Measurements from ENCODE around the gene CACNA1C. TPM values are rescaled to one million over a fixed set of nuclear protein-coding genes. Genes with fewer than 3 reads are reported as not detected.
"Not testable (repeated sequence)": the region's sequence is repeated elsewhere in the genome, so short reads cannot be mapped to it uniquely, and the experiment has no call there.

CACNA1C gene
- total RNA-seq, 2 donors from 2014 or later: 0.84 to 10.2 TPM

DNA sequence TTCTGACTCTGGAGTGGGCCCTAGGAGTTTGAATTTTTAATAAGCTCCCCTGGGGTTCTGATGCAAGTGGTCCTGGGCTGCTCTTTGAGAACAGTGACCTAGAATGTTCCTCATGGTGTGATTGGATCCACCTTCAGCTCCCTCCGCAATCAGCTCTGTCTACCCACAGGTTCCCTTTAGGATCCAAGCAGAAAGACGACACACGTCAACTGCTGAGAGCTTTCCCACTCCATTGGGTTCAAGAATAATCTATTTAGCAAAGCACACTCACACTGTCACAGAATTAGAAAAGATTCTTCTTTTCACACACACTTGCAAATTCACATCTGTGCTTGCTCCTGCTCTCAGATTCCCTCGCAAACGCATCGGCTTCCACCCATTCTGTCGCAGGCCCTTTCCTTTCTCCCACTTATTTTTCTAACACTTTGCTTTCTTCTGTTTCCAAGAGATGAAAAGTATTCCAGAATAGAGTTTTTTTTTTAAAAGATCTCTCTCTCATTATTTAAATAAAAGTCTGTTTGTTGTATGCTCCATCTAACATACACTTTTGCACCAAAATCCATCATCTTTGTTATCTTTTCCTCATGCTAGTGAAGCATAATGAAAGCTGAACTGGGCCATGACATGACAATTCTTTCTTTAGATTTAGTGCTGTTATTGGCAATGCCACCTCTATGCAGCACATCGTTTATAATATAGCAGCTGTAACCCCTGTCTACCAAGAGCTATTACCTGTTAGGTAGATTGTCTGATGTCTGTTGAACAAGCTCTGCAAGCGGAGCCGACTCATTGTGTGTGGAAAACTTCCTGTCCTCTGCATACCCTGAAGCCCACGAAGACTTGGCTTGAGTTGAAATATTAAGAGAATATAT lies 73.1 kb downstream of the CACNA1C start:
- DNase-seq: no peak
- Histone ChIP-seq H3K9ac (ENCODE audit: low read depth in 2 of 2, low read length in 2 of 2) (no peak overlapping the region), H3K27ac (no peak overlapping the region), H3K4me3 (no peak overlapping the region), H3K9me3 (no peaks in the 10 kb centered on the region), H3K36me3 (no peaks in the 10 kb centered on the region), H3K27me3 (no peaks in the 10 kb centered on the region), H3K4me1 (no peaks in the 10 kb centered on the region)
- intact Hi-C loops (cut with DNase I): no loop called here
- TF ChIP-seq, protein P1, sequence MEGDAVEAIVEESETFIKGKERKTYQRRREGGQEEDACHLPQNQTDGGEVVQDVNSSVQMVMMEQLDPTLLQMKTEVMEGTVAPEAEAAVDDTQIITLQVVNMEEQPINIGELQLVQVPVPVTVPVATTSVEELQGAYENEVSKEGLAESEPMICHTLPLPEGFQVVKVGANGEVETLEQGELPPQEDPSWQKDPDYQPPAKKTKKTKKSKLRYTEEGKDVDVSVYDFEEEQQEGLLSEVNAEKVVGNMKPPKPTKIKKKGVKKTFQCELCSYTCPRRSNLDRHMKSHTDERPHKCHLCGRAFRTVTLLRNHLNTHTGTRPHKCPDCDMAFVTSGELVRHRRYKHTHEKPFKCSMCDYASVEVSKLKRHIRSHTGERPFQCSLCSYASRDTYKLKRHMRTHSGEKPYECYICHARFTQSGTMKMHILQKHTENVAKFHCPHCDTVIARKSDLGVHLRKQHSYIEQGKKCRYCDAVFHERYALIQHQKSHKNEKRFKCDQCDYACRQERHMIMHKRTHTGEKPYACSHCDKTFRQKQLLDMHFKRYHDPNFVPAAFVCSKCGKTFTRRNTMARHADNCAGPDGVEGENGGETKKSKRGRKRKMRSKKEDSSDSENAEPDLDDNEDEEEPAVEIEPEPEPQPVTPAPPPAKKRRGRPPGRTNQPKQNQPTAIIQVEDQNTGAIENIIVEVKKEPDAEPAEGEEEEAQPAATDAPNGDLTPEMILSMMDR (IDR thresholded peaks at IDR 0.05): no peak

DNA sequence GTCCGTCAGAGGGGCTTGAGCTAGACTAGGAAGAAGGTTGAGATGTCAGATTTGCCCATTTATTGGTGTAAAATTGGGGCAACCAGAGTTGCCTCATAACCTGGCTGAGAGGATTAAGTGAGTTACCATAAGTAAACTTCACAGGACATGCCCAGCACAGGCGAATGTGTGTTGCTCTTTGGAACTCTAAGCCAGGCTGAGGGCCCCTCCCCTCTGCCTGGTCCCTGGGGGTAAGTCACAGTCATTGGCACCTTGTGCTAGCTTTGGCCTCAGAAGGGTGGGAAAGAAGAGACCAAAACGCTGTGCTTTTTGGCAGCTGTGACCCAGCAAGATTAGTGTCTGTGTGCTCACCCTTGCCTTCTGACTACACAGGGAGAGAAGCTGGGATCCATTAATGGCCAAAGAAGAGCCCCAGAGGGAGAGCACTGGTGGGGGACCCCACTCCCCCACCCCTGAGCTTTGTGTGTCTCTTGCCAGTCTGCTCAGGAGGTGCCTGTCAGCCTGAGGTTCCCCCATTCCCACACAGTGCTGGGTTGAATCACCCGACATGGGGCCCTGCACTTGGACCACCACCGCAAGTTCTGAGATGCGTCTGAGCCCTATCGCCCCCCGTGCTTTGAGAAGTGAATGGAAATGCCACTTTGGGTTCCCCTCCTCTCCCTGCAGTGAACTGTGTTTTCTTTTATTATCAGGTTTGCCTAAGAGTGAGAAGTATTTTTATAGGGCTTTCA lies 74.1 kb downstream of the CACNA1C start:
- intact Hi-C loops (cut with DNase I): no loop called here
- Histone ChIP-seq H3K4me1 (no peaks in the 10 kb centered on the region), H3K4me3 (no peak overlapping the region), H3K9ac (ENCODE audit: low read depth in 2 of 2, low read length in 2 of 2) (no peak overlapping the region), H3K27ac (no peak overlapping the region), H3K36me3 (no peaks in the 10 kb centered on the region), H3K27me3 (no peaks in the 10 kb centered on the region), H3K9me3 (no peaks in the 10 kb centered on the region)
- DNase-seq: no peak
- TF ChIP-seq, protein P1 (IDR thresholded peaks at IDR 0.05): no peak

DNA sequence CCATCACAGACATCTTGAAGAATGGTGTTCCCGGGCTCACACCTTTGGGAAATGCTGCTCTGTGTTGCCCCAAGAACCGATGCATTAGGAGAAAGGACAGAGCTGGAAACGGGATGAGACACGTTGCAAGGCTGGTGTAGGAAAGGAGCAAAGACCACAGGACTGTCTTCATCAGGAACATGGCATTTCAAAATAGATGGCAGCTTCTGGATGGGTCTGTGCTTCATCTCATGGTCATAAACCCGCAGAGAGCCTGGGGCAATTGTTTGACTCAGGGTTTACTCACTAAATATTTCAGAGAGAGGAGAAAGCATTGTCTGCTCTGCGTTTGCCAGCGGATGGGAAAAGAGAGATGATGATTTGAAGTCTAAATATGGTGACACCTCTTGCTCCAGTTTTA lies 76.3 kb downstream of the CACNA1C start:
- Histone ChIP-seq H3K27ac (no peak overlapping the region), H3K27me3 (no peaks in the 10 kb centered on the region), H3K36me3 (no peaks in the 10 kb centered on the region), H3K4me1 (no peaks in the 10 kb centered on the region), H3K9ac (ENCODE audit: low read depth in 2 of 2, low read length in 2 of 2) (no peak overlapping the region), H3K4me3 (no peak overlapping the region), H3K9me3 (no peaks in the 10 kb centered on the region)
- intact Hi-C loops (cut with DNase I): no loop called here
- no peak for DNase-seq
- TF ChIP-seq, protein P1 (IDR thresholded peaks at IDR 0.05): no peak

DNA sequence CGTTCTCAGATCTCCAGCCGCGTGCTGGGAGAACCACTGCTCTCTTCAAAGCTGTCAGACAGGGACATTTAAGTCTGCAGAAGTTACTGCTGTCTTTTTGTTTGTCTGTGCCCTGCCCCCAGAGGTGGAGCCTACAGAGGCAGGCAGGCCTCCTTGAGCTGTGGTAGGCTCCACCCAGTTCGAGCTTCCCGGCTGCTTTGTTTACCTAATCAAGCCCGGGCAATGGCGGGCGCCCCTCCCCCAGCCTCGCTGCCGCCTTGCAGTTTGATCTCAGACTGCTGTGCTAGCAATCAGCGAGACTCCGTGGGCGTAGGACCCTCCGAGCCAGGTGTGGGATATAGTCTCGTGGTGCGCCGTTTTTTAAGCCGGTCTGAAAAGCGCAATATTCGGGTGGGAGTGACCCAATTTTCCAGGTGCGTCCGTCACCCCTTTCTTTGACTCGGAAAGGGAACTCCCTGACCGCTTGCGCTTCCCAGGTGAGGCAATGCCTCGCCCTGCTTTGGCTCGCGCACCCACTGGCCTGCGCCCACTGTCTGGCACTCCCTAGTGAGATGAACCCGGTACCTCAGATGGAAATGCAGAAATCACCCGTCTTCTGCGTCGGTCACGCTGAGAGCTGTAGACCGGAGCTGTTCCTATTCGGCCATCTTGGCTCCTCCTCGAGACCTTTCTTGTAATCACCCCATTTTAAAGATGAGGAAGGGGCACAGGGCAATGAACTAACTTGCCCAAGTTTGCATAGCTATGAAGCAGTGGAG lies 83.1 kb downstream of the CACNA1C start:
- H3K27ac ChIP-seq; H3K9me3 ChIP-seq; intact Hi-C loops (cut with DNase I); H3K36me3 ChIP-seq; H3K4me3 ChIP-seq; H3K27me3 ChIP-seq; DNase-seq: not testable (repeated sequence)
- Histone ChIP-seq H3K4me1 (peaks cover 12% of the 10 kb centered on the region), H3K9ac (ENCODE audit: low read depth in 2 of 2, low read length in 2 of 2) (peak overlapping the region in 1 of 2 donors; percentile 34)

DNA sequence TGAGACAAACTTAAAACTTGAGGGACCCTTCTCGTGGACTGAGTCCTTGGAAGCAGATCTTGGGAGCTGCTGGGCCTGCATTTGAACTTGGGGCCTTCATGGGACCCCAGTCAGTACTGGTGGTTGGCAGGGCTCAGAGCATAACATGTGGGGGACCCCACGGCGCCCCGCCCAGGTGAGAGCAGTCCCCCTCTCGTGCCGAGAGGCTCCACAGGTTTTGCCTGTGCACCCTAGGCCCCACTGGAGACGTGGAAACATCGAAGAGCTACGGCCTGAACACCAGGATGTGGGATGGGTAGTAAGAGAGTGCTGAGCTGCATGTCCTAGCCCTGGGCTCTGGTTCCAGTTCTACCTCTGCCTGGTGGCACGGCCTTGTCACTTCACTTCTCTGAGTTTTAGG lies 84.1 kb downstream of the CACNA1C start:
- Histone ChIP-seq H3K9ac (ENCODE audit: low read depth in 2 of 2, low read length in 2 of 2) (peak overlapping the region in 1 of 2 donors; percentile 34), H3K27me3 (no peaks in the 10 kb centered on the region), H3K27ac (no peak overlapping the region), H3K36me3 (no peaks in the 10 kb centered on the region), H3K4me1 (peaks cover 12% of the 10 kb centered on the region), H3K4me3 (no peak overlapping the region), H3K9me3 (no peaks in the 10 kb centered on the region)
- TF ChIP-seq, protein P1 (IDR thresholded peaks at IDR 0.05): no peak
- no peak for DNase-seq
- intact Hi-C loops (cut with DNase I): no loop called here
